NCI-H226 (cell line): ENCODE results near the gene RNF215.
"Not testable (repeated sequence)": the region's sequence is repeated elsewhere in the genome, so short reads cannot be mapped to it uniquely, and the experiment has no call there.

Experiments used
- DNase-seq: peaks from one replicate; pipeline ENCODE4 v3.0.0-alpha.2; 2015

RNF215 gene

DNA sequence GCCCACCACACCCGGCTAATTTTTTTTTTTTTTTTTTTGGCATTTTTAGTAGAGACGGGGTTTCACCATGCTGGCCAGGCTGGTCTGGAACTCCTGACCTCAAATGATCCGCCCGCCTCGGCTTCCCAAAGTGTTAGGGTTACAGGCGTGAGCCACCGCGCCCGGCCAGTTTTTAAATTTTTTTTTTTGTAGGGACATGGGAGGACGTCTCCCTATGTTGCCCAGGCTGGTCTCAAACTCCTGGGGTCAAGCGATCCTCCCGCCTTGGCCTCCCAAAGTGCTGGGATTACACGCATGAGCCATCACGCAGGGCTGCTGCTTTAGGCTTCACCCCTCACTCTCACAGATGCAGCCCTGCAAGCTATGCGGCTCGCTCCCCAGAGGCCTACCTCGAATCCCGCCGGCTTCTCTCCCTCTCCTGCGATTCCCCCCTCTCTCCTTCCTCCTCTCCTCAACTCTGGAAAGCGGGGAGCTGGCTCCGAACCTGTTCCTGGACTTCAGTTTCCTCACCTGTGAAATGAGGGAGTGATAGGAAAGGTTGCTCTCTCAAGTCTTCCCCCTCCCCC is 29.5 kb downstream of the RNF215 start:
- DNase-seq, result no peak

DNA sequence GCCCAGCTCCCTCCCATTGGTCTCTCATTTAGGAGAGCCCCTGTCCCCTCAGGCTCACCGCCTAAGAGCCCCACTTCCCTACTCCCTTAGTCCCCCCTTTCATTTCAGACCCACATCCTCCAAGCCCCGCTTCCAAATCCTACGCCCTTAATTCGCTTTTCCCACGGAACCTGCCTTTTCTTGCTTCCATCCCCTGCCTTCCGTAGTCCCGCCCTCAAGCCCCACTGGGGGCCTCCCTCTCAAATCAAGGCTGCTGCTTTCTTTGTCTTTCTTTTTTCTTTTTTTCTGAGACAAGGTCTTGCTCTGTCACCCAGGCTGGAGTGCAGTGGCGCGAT is 30.0 kb downstream of the RNF215 start:
- DNase-seq, result no peak

DNA sequence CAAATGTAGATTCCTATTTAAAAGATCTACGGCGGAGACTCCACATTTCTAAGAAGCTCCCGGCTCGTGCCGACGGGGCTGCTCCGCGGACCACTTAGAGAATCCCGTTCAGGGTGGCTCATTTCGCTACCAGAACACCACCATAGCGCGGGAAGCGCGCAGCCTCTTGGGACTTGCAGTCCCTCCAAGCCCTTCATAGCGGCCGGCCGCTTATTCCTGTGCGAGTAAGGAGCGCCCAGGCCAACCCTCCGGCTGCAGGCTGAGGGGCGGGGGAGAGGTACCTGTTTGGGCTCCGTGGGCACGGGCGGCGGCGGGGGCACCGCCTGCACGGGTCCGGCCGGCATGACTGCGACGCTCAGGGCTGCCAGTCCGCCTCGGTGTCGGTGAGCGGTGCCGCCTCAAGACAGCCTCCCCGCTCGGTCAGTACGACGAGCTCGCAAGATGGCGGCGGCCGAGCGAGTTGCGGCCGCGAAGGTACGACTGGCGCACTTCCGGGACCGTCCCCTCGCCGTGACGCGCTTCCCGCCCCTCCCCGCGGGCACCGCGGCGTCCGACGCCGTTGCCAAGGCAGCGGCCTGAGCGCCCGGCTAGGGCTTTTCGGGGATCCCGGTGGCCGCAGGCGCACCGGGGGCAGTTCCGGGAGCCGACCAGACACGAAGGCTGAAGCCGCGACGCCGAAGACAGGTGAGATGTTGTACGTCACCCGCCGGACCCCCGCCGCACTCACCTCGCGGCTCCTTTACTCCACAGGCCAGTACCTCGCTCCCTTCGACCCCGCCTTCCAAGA is 30.6 kb downstream of the RNF215 start, which contains the start of the genes CCDC157 and SF3A1:
TSS of gene CCDC157 (plus strand) at position 559 of the 787 bp plus-strand sequence. CDS start 8,994 bp downstream, outside the sequence.
TSS of gene SF3A1 (minus strand) at position 446 of the 787 bp plus-strand sequence. CDS start at position 344, 102 bp downstream.
- peak; percentile 73 for DNase-seq

DNA sequence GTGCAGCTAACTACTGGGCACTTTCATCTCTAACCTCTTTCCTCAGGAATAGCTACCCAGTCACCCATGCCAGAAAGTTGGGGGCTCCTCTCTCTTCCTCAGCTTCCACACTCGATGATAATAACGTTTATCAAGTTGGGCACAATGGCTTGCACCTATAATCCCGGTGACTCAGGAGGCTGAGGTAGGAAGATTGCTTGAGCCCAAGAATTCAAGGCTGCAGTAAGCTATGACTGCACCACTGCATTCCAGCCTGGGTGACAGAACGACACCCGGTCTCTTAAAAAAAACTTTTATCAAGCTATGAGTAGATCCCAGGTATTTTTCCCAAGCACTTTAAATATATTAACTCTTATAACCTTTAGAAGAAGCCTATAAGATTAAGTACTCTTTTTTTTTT is 32.6 kb downstream of the RNF215 start:
- DNase-seq, result no peak

DNA sequence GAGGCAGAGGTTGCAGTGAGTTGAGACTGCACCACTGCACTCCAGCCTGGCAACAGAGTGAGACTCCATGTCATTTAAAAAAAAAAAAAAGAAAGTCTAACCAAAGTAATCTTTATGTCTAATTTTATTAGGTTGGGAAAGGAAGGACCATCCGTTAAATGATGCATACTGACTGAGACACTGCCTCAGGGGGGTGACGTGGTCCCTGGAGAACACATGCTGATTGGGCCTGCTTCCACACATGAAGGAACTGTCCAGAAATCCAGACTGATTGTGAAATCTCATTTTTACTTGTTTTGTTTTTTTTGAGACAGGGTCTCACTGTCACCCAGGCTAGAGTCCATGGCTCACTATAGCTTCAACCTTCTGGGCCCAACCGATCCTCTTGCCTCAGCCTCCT is 36.0 kb downstream of the RNF215 start:
- no peak for DNase-seq

DNA sequence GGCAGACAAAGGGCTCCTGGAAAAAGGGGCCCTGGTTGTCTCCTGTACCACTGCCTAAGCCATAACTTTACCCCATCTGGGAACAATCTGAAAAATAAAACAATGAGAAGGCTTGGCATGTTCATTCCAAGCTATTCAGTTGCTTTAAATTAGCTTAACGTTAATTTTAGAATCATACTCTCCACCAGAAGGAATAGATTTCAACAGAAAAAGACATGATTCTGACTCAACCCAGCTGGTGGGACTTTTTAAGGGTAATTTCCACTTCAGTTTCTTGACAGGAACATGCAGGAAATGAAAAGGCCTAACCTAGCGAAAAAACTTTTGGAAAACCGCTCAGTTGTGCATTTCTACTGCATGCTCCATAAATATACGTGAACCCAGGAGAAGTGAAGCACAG is 38.4 kb downstream of the RNF215 start:
- no peak for DNase-seq

DNA sequence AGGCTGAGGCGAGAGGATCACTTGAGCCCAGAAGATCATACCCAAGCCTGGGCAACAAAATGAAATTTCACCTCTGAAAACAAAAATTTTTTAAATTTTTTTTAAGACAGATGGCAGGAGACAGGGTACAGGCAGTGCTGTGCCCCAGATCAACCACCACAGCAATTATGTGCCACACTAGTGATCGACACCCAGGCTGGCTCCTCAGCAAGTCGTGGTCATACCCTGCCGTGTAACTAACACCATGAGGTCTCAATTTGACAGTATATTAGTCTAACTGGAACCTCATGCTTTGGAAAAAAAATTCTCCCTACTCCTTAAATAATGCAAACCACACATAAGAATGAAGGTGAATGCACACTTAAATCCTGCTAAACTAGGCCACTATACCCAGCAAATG is 38.8 kb downstream of the RNF215 start:
- no peak for DNase-seq

DNA sequence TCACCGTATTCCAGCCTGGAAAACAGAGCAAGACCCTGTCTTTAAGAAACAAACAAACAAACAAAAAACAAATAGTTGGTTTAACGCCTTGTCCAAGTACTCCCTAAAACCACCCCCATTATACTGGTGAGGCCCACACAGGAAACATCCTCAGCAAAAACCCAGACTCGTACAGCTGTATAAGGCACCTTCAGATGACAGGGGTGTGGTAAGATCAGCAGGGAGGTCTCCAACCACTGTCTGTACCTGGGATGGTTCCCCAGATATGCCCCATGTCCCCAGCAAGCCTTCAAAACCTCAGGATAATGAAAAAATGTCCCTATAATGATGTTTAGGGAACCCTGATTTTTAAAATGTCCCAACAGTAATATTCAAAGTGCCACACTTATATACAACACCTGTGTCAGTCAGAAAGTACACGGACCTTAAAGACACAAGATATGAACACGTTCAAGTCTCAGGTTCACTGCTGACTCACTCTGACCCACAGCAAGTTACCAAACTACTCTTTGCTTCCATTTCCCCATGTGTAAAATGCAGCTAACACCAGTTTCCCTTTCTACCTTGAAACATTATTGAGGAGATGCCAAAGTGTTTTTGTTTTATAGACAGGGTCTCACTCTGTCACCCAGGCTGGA is 39.8 kb downstream of the RNF215 start:
- DNase-seq, result no peak

DNA sequence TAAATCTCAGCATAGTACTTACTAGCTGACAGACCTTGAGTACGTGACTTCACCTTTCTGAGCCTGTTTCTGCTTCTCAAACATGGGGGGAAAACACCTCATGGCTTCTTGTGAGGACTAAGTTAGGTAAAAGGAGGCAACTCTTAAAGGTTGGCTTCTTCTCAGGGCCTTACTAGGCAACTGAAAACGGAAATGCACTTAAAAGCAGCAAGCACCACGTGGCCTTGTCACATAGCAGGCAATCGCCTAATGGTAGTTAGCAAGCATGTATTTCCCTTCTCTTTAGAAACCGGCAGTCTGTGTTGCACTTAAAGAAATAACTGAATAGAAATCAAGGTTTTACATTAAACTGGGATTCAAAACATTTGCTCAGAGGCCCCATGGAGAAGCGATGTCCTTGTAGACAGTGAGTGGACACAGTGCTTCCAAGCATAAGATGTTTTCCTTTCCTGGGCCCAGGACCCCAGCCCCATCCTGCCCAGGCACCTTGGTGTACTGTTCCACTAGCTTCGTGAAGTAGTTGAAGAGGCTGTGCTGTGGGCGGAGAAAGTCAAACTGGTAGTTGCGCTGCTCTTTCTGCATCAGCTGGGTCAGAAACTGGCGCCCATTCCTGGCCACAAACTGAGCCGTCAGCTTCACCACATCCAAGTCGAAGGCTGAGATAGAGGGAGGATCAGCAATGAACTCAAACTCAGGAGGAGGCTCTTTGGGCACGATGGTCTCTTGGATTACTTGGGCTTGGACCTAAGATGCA is 42.6 kb downstream of the RNF215 start:
- DNase-seq, result no peak

DNA sequence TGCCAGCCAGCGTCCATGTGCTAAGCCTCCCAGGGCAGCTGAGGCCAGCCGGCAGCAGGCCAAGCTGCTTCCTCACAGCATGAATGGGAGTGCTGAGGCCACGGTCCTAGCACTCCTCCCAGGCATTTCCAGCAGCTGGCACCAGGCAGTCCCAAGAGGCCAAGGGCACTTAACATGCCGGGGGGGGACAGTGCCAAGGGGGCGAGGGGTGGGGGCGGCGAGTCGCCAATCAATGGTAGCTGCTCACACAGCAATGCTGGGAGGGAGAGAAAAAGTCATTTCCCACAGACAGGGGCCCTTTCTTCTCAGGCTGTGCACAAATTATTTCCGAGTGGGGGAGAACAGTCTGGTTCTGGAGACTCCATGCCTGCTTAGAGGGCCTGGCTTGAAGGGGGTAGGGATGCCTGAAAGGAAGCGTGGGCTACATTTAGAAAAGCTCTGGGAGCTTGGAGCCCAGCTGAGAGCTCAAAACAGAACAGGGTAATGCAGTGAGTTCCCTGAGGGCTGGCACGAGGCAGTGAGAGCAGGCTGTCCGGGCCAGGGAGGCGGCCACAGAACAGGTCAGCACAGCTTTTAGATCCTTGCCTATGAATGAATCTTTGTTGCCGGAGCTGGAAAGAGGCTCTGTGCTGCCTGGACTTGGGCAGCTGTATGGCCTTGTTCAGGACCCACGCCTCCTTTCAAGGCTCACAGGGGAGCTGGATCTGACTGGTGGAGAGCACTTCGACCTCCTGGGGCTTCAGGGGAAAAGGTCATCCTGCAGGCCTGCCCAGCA is 46.1 kb downstream of the RNF215 start:
- DNase-seq, result no peak

DNA sequence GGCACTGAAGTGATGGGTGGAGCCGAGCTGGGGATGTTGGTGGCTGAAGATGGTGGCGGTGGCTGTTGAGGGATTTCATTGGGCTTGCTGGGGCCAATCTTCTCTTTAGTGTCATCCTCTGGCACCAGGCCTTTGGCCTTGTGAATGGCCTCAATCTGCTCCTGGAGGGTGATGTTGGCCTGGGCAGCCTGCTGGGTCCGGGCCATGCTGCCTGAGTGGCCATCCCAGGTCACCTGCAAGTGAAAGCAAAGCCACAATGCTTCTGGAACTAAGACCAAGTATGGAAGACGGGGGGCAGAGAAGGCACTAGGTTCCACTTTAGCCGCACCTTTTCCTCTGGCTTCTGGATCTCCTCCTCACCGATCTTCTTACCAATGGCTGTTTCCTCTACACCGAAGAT is 48.4 kb downstream of the RNF215 start:
- no peak for DNase-seq

DNA sequence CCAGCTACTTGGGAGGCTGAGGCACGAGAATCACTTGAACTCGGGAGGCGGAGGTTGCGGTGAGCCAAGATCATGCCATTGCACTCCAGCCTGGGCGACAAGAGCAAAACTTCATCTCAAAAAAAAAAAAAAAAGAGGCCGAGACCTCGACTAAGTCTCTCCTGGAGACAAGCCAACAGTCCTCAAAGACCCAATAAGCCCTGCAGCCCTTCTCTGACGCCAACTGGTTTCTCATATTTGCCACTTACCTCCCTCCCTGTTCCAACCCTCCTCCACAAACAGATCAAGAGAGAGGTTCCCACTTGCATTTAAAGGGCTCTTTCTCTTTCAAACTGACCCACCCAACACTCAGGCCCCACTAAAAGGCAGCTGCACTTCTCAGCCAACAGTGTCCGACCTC is 48.9 kb downstream of the RNF215 start:
- not testable (repeated sequence) for DNase-seq

DNA sequence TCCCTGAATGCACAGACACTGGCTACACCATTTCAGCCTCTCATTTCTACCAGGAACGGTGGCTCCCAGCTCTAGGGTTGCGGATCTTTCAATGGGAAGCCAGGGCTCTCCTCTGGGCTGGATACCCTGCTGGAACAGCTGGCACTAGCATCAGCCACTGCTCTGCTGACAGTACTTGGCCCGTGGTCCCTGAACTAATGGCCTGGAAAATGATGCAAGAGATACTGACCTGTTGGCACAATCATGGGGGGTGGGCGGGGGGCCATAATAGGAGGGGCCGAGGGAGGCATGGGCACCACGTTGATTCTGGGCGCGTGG is 49.8 kb downstream of the RNF215 start:
- no peak for DNase-seq

DNA sequence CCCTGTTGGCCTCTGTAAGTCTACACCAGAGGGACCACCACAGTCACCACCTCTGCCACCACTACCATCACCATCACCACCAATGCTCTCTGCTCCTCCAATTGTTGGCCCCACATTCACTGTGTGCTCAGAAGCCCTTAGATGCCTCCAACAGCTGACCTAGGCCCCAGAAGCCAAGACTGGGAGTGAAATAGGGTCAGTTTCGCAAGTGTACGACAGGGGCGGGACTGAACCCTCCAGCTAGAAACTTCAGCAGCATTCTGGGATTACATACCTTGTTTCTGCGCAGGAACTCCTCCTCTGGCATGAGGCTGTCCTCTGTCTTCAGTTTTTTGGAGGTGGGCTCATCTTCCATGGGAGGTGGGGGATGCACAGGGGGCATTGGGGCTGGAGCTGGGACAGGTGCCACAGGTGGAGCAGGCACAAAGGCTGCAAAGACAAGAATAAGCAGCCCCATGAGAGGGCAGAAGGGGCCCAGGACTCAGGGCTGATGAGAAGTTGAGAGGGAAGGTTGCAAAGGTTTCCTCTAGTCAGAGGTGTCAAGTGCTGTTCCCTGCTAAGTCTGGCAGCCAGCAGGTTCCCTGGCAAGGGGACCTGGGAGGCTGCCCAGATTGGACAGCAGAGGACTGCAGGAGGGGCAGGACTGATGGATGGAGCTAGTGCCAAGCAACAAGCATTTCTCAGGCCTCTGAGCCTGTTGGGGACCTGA is 50.3 kb downstream of the RNF215 start:
- DNase-seq, result no peak

DNA sequence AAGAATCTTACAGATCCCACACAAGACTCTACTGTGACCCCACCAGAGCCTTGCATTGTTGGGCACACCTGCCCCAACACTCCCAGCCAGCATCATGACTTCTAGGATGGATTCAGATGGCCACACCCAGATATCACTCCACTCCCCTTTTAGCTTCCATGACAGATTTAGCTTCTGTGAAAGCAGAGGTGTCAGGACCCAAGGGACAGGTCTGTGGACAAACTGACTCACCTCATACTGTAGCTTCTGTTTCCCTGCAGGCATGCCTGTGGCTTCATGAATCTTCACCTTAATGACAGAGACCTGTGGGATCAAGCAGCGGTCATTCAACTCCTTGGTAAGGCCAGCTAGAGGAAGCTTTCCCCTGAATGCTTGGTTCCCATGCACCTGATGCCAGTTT is 52.0 kb downstream of the RNF215 start:
- no peak for DNase-seq

DNA sequence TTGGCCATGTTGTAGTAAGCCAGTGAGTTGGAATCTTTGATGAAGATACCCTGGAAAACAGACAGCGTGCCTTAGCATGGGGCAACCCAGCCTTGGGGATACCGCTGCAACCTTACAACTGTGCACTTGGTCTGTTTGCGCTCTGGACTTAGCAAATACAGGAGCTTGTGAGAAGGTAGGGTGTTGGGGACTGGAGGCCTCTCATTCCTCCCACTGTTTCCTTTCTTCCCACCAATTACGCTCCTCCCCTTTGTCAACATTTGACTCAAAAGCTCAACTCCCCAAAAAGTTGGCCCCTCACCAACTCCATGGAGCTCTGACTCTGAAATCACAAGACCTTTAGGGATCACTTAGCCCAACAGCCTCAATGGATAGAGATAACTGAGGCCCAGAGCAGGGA is 52.6 kb downstream of the RNF215 start:
- DNase-seq, result no peak

DNA sequence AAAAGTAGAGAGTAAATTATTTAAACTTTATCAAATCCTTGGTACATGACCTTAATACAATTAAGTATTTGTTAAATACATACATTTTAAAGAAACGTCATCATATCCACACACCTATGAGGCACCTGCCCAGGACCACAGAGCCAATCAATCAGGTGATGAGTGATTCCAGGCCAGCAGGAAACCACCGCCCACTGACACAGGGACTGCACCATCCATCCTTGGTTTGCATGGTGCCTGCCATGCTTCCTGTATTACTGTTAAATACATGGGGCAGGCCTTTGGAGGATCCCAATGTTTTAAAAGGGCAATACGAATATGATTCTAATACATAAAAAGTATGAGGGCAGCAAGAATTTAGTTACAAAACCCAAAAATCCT is 53.5 kb downstream of the RNF215 start:
- DNase-seq, result no peak

DNA sequence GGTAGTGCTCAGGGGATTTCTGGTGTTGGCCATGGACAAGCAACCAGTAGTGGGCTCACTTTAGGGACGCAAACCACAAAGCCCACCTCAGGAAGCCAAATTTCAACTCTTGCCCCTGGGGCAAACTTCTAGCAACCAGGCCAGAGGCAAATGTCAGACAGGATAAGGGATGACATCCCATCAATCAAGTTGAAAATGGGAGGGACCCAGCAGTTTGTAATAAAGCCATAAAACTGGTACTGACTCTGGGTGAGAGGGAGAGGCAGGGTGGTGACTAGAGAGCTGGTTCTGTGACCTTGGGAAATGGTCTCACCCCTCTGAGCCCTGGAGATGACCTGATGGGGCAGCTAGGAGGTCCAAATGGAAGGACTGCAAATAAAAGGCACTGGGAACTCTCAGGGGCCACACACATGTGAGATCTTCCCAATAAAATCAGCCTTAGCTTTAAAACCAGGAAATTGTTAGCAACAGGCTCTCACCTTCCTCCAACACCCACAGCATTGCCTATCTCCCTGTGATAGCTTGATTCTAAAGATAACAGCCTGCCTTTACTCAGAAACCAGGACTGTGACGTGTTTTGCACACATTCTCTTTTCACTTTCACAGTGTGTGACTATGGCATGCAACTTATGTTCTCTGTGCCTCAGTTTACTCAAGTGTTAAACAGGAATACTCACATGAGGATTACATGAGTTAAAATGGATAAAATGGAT is 54.1 kb downstream of the RNF215 start:
- DNase-seq, result no peak

DNA sequence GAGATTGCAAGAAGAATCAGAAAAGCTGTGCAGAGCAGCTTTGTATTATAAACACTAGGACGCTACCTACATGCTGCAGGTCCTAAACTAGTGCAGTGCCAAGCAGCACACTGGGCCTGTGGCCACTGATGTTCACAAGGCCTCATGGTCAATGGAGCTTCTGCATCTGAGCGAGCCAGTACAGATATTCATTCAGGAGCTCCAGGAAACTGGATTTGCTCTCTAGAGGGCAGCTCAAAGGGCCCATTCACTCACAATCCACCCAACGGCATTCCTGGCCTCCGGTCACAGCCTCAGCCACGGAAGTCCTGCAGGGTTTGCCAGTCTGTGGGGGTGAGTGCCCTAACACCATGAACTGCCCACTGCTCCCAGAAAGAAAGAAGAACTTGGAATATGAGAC is 54.7 kb downstream of the RNF215 start:
- no peak for DNase-seq
